ENCODE data around the gene GLYR1. TPM values are rescaled to one million over a fixed set of nuclear protein-coding genes. Genes with fewer than 3 reads are reported as not detected.

The GLYR1 gene
- polyA plus RNA-seq, 1 donor (not counting 4 experiments of a cell fraction or from before 2014, with no cell fraction given): 42.6 TPM

- Histone ChIP-seq H3K79me2 (ENCODE audit: control insufficient read depth, insufficient read depth, low read length) (no peaks in the 10 kb centered on the region), H3K4me1 (ENCODE audit: control insufficient read depth, extremely low read depth, insufficient read depth, low read length) (no peaks in the 10 kb centered on the region), H3K9me1 (ENCODE audit: control insufficient read depth, extremely low read depth, insufficient read depth, low read length) (peaks cover 3% of the 10 kb centered on the region), H3K9me3 (ENCODE audit: control insufficient read depth, low read depth, low read length) (no peaks in the 10 kb centered on the region), H3K4me3 (ENCODE audit: control insufficient read depth in 2 of 3, extremely low read depth in 1 of 3, insufficient read depth in 2 of 3, low read depth in 1 of 3, low read length in 3 of 3) (no peak overlapping the region), H3K27me3 (ENCODE audit: control insufficient read depth, extremely low read depth, insufficient read depth, low read length) (no peaks in the 10 kb centered on the region), H3K27ac (ENCODE audit: control insufficient read depth, insufficient read depth, low read length) (no peak overlapping the region), H3K4me2 (ENCODE audit: control insufficient read depth, extremely low read depth, insufficient read depth, low read depth, low read length) (no peak overlapping the region), H4K20me1 (ENCODE audit: control insufficient read depth, extremely low read depth, insufficient read depth, low read length) (peaks cover 6% of the 10 kb centered on the region), H3K36me3 (ENCODE audit: control insufficient read depth in 2 of 2, extremely low read depth in 1 of 2, insufficient read depth in 2 of 2, low read length in 2 of 2) (peaks cover 50 to 59% of the 10 kb centered on the region in 2 experiments), H2AFZ (ENCODE audit: control insufficient read depth, low read length) (no peak overlapping the region), H3K9ac (ENCODE audit: control insufficient read depth, extremely low read depth, insufficient read depth, low read length) (no peak overlapping the region)
- FAIRE-seq (no peak), DNase-seq (ENCODE audit: low read depth, low spot score) (no peak)
- dilution Hi-C loops (cut with MboI; ENCODE audit: extremely low pct_ligation_motif_present, low sequenced_read_pairs): no loop called here
- TF ChIP-seq EZH2 (IDR thresholded peaks at IDR 0.05; ENCODE audit: low read length): no peak
- TF ChIP-seq CTCF (optimal IDR thresholded peaks at IDR 0.05 in 1 of 3, IDR thresholded peaks at IDR 0.05 in 1 of 3, conservative IDR thresholded peaks at IDR 0.05 in 1 of 3; ENCODE audit: extremely low read depth in 1 of 3, insufficient read depth in 2 of 3, low read length in 3 of 3): no peak
Measured at GRCh38 chr16:4879049-4879448, 32.0 kb upstream of the GLYR1 start.

DNA sequence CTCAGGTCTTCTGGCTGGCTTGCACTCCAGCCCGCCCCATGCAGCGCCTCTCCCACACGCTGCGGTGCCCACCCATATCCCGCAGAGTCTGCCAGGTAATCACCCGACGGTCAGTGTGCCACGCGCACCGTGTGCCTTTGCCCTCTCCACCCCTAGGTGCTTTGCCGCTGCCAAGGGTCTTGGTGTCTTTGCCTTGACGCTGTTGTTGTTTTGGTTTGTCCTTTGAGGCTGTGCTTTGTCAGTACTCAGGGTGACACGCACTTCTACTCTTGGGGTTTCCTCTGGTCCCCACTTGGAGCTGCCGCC lies 30.2 kb upstream of the GLYR1 start:
- Histone ChIP-seq H3K36me3 (ENCODE audit: control insufficient read depth in 2 of 2, extremely low read depth in 1 of 2, insufficient read depth in 2 of 2, low read length in 2 of 2) (peaks cover 56 to 58% of the 10 kb centered on the region in 2 experiments), H3K4me3 (ENCODE audit: control insufficient read depth in 2 of 3, extremely low read depth in 1 of 3, insufficient read depth in 2 of 3, low read depth in 1 of 3, low read length in 3 of 3) (no peak overlapping the region), H3K79me2 (ENCODE audit: control insufficient read depth, insufficient read depth, low read length) (no peaks in the 10 kb centered on the region), H3K27ac (ENCODE audit: control insufficient read depth, insufficient read depth, low read length) (no peak overlapping the region), H3K9me3 (ENCODE audit: control insufficient read depth, low read depth, low read length) (no peaks in the 10 kb centered on the region), H3K9me1 (ENCODE audit: control insufficient read depth, extremely low read depth, insufficient read depth, low read length) (no peaks in the 10 kb centered on the region), H3K4me1 (ENCODE audit: control insufficient read depth, extremely low read depth, insufficient read depth, low read length) (no peaks in the 10 kb centered on the region), H4K20me1 (ENCODE audit: control insufficient read depth, extremely low read depth, insufficient read depth, low read length) (no peaks in the 10 kb centered on the region), H3K27me3 (ENCODE audit: control insufficient read depth, extremely low read depth, insufficient read depth, low read length) (no peaks in the 10 kb centered on the region), H2AFZ (ENCODE audit: control insufficient read depth, low read length) (no peak overlapping the region), H3K9ac (ENCODE audit: control insufficient read depth, extremely low read depth, insufficient read depth, low read length) (no peak overlapping the region), H3K4me2 (ENCODE audit: control insufficient read depth, extremely low read depth, insufficient read depth, low read depth, low read length) (no peak overlapping the region)
- FAIRE-seq: no peak
- dilution Hi-C loops (cut with MboI; ENCODE audit: extremely low pct_ligation_motif_present, low sequenced_read_pairs): no loop called here
- no peak for TF ChIP-seq EZH2 (IDR thresholded peaks at IDR 0.05; ENCODE audit: low read length)
- no peak for TF ChIP-seq CTCF (optimal IDR thresholded peaks at IDR 0.05 in 1 of 3, IDR thresholded peaks at IDR 0.05 in 1 of 3, conservative IDR thresholded peaks at IDR 0.05 in 1 of 3; ENCODE audit: extremely low read depth in 1 of 3, insufficient read depth in 2 of 3, low read length in 3 of 3)
- DNase-seq (ENCODE audit: low read depth, low spot score): no peak
